GM18499 (cell line): Measurements from ENCODE around the gene SAMD3.
"Not testable (repeated sequence)": the region's sequence is repeated elsewhere in the genome, so short reads cannot be mapped to it uniquely, and the experiment has no call there.

Experiments used
- ATAC-seq: cut with Tn5 transposase; IDR thresholded peaks from one replicate; pipeline ENCODE4 v1.9.1; 2021; ENCODE audit warnings: moderate number of reproducible peaks; ENCODE audit not compliant: insufficient read depth, unreplicated experiment

The SAMD3 gene

DNA sequence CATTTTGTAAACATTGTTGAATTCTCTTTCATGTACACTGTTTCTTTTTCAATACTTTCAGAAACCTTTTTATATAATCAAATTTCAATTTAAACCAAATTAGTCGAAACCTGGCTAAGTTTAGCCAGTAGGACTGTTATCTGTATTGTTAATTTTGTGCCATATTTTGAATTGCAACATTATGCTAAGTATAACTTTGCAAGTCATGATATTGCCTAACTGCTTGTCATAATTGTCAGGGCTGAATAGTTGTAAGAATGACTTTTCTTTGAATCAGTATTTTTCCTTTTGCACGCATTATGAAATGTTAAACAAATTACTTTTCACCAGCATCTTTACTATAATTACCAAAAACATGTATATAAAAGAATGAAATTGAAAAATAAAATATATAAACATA lies 82.7 kb downstream of the SAMD3 start:
- no peak for ATAC-seq

DNA sequence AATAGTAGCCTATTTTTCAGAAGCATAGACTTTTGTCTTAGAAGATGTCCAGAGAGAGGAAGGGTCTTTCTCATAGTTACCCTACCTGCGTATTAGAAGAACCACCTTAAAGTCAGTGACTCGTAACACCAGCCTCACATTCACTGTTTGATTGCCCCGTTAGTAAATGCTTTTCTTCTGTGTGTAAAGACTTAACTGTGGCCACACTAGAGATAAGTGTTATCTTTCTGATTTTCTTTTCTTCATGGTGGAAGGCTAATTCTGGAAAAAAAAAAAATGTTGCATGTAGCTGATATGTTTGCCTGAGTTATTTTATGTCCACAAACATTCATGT lies 83.9 kb downstream of the SAMD3 start:
- peak; percentile 15 for ATAC-seq

DNA sequence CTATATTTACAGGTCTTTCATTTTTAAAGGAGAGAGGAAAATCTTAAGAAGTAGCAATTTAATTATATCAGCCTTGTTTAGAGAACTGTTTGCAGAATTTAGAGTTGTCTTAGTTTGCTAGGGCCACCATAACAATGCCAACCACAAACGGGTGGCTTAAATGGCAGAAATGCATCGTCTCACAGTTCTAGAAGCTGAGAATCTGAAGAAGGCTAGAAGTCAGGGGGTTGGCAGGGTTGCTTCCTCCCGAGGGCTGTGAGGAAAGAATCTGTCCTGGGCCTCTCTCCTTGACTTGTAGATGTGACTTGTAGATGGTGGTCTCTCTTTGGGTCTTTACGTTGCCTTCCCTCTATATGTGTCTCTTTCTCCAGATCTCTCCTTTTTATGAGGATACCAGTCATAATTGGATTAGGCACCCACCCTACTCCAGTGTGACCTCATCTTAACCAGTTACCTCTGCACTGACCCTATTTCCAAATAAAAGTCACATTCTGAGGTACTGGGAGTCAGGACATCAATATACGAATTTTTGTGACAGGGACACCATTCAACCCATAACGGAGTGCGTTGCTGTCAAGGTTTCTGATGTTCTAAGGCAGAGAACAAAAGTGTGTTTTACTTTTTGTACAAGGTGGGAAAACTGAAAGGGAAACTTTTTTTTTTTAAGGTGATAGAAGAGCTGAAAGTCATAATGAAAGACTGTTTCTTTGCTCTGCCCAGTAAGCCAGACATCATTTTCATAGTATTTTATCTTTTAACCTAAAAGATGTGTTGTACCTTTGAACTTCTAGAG lies 84.4 kb downstream of the SAMD3 start:
- ATAC-seq = peak; percentile 65

DNA sequence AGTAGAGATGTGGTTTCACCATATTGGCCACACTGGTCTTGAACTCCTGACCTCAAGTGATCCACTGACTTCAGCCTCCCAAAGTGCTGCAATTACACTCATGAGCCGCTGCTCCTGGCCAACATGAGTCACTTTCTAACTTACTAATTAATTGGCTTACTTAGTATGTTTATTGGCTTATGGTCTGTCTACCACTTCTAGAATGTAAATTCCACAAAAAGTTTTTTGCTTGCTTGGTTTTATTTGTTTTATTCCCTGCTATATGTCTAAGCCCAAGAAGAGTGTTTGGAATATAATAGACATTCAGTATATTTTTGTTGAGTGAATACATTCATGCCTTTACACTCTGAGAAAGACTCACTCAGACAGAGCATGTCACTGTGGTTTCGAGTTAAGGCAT lies 86.0 kb downstream of the SAMD3 start:
- no peak for ATAC-seq

DNA sequence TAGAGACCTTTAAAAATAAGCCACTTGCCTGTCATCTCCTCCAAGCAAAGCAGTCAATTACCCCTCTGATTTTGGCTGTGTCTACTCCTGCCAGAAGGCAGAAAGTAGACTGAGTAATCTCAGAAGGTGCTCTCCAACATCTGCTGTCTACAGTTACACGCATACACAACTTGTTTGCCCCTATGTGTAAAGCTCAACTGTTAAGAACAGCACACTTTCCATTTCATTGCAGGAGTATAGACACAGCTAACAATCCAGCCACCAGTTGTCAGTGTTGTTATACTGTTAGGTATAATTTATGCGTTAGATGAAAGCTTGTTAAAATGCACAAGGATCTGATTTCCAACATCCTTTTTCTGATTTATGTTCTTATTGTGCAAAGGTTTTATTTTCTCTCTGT lies 88.2 kb downstream of the SAMD3 start:
- ATAC-seq = no peak

DNA sequence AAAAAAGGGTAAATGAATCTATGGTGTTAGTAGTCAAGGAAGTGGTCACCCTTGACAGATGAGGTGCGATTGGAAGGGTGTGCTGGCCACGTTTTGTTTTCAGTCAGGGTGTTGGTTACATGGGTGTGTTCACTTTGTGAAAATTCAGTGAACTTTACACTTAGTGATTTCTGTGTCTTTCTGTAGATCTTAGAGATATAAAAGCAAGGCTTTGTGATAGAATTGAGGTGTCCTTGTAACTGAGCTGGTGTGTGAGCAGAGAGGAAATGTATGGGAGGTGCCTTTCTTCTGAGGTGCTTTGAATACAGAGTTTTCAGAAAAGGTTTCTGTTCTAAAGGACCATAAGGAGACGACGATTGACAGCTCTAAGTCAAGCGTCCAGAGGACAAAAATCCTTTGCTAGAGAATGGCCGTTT lies 90.5 kb downstream of the SAMD3 start:
- ATAC-seq = no peak

DNA sequence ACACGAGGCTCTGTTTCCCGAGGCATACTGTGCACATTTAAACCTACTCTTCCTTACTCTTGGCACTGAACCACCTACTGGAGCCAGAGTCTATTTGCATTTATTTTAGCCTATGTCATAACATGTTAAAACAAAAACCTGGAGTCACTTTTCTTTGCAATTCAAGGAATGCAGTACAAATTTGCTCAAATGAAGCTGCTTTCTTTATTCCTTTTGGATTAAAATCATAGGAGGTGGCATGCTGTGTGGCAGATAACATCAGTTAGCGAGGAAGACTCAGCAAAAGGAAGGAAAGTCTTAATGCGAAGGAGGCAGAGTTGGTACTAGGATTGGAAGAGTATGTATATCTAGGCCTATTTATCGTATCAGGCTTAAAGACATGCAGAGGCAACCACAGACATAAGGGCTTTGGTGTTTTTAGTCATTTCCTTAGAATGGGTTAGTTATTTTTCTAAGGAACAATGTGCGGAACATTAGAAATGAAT lies 92.9 kb downstream of the SAMD3 start:
- no peak for ATAC-seq

DNA sequence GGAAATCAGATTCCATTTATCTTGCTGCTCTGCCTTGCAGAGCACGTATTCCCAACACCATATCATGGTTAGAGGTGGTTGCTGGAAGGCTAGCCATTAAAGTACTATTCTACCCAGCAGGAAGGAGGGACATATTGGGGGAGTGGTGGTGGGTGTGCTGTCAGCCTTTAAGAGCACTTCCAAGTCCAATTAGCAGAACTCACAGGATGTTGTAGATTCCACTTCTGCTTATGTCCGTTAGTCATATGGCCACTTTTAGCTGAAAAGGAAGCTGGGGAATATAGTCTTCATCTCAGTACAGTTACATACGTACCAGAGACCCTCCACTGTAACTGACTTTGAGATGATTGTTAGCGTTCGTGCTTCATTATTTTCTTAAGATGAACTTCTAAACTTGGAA lies 94.4 kb downstream of the SAMD3 start:
- ATAC-seq = no peak

DNA sequence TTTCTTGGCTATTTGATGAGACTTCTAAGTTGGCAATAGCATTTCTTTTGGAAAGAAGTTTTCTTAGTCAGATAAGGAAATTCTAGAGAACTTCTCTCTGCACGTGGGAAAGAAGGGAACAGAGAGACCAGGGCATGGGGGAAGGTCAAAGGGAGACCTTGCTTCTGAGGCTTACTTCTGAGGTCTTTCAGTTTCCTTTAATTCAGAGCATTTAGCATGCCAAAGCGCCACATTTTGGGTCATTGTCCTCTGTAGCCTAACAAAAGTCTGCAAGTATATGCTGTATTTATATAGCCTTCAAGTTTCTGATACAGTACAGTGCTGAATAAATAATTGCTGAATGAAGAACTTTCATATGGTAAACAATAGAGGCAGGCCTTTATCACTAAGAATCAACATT lies 95.6 kb downstream of the SAMD3 start:
- no peak for ATAC-seq

DNA sequence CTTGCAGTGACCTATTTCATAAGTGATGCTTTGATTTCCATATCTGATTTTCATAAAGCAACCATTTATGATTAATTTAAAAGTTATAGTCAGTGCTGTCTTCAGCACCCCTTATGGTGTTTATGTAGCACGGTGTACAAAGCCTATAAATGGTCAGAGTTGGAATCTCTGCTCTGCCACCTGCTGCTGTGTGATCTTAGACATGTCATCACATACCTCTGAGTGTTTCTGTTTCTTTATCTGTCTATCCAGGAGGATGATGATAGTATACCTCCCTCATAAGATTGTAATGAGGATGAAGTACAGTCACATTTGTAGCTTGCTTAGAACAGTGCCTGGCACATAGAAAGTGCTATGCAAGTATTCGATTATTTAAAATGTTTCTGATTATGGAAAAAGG lies 100.5 kb downstream of the SAMD3 start:
- ATAC-seq = no peak

DNA sequence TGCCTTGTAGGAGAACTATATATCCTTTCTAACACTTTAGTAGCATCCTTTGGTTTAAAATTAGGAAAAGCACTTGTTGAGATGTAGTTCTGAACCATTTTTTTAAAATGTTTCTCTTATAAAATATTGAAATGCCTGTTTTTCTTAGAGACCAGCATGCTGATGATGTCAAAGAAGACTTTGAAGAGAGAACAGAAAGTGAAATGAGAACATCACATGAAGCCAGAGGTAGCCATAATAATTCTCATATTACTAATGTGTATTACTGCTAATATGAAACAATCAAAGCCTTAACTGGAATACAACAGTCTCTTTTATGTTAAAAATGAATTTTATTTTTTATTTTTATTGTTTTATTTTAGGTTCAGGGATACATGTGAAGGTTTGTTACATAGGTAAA lies 102.0 kb downstream of the SAMD3 start:
- no peak for ATAC-seq

DNA sequence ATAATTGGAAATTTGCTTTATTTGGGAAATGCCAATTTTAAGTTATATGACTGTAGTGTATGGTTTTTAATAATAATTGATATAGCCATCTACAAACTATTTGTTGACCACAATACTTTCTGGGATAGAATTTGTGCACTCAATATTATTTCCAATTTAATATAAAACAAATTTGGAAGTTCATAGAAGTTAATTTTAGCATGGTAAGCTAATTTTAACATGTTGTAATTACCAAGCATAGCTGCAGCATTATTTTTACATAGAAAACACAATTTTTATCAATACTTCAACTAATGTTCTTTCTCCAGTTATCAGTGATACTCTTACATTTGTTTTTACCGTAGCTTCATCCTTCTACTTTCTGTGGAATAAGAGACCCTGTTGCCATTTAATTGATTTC lies 103.5 kb downstream of the SAMD3 start:
- no peak for ATAC-seq

DNA sequence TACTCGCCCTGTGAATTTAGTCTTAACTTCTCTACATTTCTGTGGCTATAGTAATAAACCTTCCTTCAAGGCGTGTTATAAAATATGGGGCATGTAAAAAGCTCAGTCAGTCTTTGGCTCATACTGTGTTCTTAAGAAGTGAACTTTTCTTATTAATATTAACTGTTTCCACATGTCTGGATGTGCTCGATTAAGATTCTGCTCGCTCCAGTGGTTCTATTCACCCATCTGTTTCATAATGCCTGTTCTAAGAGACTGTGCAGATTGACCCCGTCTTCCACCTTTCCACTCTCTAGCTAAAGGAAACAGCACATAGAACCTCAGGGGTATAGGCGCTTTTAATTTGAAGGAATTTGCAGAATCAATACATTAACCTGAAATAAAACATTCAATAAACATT lies 104.5 kb downstream of the SAMD3 start:
- ATAC-seq = no peak

DNA sequence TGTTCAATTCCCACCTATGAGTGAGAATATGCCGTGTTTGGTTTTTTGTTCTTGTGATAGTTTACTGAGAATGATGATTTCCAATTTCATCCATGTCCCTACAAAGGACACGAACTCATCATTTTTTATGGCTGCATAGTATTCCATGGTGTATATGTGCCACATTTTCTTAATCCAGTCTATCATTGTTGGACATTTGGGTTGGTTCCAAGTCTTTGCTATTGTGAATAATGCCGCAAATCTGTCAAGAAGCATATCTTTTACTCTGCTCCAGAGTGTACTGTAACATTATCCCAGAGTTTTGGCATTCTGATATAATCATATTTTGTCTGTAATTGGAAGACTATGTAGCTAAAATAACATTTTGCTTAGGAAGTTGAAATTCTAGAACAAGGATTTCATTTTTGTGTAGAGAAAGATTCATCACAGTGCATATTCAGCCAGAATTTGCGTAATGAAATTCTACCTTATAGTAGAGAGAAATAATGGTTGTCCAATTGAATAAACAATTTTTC lies 105.5 kb downstream of the SAMD3 start:
- not testable (repeated sequence) for ATAC-seq

DNA sequence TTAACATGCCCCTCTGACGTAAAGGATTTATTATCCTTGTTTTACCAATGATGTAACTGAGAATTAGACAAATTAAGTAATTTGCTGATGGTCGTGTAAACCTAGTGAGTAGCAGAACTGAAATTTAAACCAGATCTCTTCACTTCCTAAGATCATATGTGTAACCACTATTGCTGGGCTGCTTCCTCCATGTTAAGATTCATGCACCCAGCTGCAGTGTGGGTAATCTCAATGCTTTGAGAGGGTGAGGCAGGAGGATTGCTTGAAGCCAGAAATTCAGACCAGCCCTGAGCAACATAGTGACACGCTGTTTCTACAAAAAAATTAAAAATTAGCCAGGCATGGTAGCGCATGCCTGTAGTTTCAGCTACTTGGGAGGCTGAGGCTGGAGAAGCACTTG lies 106.5 kb downstream of the SAMD3 start:
- no peak for ATAC-seq

DNA sequence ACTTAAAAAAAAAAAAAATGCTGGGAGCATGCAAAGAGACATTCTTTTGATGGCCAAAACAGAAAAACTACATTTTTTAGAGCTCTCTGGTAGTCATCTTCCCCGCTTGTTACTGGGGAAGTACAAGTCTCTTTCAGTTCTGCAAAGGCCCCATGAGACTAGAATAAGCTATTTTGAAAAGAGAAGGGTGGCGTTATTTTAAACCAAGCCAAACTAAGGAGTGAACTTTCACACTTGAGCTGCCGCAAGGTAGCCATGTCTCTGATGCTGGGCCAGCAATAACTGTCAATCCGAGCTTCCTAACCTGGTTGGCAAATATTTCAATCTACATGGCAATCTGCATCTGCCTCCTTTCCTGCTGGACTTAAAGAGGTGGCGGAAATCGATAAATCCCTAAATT lies 107.7 kb downstream of the SAMD3 start:
- peak; percentile 96 for ATAC-seq

DNA sequence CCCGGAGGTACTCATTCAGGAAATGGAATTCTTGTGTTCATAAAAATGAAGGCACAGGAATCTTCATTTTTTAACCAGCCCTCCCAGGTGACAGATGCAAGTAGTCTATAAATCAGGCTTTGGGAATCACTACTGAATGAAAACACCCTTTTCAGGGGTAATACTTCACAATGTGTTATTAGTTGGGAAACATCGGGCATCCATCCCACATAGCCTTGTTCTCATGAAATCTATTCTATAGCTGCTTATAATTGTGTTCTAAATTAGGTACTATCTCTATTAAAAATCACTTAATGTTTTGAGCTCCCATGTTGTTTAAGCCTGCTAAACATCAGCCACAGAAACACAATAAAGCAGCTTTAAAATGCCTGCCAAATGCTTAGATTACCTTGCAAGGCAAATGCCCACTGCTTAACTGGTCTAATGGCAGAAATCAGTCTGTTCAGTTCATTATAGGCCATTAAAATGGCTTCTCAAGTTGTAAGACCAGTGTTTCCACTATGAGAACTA lies 109.5 kb downstream of the SAMD3 start:
- no peak for ATAC-seq

DNA sequence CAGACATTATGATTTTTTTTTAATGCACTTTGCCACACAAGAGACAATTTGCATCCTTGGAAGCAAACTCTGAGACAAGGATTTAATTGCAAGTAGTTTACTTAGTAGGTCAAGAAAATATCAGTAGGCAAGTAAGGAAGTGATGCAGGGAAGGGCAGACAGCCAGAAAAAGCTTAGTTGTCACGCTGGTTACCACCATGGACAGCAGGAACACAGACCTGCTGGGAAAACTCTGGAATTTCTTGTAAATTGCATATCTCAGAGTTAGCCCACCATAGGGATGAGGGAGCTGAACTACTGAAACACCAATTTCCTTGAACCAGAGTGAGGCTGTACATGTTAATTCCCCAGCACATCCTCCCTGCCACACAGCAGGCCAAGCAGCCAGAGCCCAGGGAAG lies 111.7 kb downstream of the SAMD3 start:
- ATAC-seq = no peak

DNA sequence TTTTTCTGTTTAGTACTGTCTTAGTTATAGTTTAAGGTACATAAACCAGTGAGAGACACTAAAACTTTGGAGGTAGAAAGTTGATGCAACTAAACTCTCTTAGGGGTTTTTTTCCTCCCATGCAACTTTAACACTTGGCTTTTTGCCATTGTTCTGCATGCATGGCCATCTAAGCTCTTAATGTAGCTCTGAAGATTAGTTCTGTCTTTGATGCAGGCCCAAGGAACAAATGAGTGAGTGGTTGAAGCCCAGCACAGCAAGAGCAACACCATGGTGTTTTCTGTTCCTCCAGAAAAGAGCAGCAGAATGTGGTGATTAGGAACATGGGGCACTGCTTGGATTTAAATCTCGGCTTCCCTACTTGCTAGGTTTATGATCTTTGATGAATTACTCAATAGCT lies 115.0 kb downstream of the SAMD3 start:
- no peak for ATAC-seq

DNA sequence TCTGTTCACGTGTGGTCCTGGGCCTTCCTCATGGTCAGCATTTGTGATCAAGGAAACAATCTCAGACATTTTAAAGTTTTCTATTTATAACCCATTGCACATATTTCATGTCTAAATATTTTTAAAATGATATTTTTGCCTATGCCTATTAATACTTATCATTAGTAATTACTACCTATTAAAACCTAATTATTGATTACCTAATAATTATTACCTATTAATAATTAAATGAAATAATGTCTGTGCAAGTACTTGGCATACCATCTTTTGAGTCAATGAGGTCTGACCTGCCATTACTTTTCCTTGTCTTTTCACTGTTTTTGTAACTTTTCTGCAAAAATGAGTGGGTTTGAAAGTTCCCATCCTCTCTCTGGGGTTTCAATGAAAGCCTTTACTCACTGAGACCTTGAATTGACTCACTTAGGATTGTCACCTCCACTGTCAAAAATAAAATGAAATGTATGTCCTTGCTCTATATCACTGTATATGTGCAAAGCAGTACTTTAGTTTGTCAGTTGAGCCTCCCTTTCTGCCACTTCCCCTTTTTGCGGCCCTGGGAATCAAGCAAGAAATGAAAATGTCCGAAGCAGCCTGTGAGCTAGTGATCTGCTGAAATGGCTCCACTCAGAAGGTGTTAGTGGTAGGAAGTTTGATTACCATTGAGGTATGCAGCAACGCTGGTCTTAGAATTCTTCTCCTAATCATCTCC lies 116.6 kb downstream of the SAMD3 start:
- ATAC-seq = peak; percentile 87

DNA sequence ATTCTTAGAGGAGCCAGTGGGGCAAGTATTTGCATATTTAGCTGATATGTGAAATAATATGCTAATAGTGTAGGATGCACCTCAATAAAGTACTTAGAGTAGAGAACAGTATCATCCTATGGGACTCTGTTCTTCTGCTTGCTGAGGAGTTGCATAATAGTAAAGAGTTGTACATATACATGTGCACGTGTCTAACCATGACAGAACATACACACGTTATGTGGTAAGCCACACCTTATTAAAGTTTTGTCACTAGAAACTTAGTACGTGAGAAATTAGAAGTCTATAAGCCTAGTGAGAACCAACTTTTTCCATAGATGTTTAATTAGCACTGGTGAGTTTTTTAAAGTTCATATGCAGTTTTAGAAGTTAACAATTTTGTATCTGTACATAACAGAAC lies 123.6 kb downstream of the SAMD3 start:
- no peak for ATAC-seq

DNA sequence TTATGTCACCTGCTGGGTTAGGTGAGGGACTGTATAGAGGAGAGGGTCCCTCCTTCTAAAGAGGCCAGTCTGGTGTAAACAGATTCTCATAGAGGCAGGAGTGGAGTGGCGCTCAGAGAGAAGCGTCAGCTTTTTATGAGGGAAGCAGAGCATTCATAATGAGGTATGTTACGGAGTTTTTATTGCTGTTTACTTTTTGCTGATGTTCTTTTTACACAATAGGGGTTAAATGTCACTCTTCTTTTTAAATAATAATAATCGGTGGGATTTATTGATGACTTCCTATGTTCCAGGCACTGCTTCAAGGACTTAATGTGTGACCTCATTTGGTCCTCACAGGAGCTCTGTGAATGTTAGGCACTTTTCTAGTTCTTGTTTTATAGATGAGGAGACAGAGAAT lies 124.4 kb downstream of the SAMD3 start:
- no peak for ATAC-seq
